ENCODE data around the gene RAI14.
"Not testable (repeated sequence)": the region's sequence is repeated elsewhere in the genome, so short reads cannot be mapped to it uniquely, and the experiment has no call there.

RAI14 gene

GRCh38 chr5:34709861-34710673, 53.9 kb downstream of the RAI14 start:
- no peak overlapping the region for H3K4me3 ChIP-seq (ENCODE audit: low read length)
- TF ChIP-seq ZNF274 (IDR thresholded peaks at IDR 0.05; ENCODE audit: low read depth, low read length), result no peak

GRCh38 chr5:34712565-34712964, 56.4 kb downstream of the RAI14 start:
- TF ChIP-seq ZNF274 (IDR thresholded peaks at IDR 0.05; ENCODE audit: low read depth, low read length), result no peak
- no peak overlapping the region for H3K4me3 ChIP-seq (ENCODE audit: low read length)

GRCh38 chr5:34715711-34716110, 59.6 kb downstream of the RAI14 start:
- TF ChIP-seq ZNF274 (IDR thresholded peaks at IDR 0.05; ENCODE audit: low read depth, low read length), result no peak
- H3K4me3 ChIP-seq (ENCODE audit: low read length), result no peak overlapping the region

- no peak for TF ChIP-seq ZNF274 (IDR thresholded peaks at IDR 0.05; ENCODE audit: low read depth, low read length)
- no peak overlapping the region for H3K4me3 ChIP-seq (ENCODE audit: low read length)
Observed at GRCh38 chr5:34716986-34717385, 60.9 kb downstream of the RAI14 start.

- H3K4me3 ChIP-seq (ENCODE audit: low read length), result no peak overlapping the region
- no peak for TF ChIP-seq ZNF274 (IDR thresholded peaks at IDR 0.05; ENCODE audit: low read depth, low read length)
Observed at GRCh38 chr5:34717426-34718327, 61.5 kb downstream of the RAI14 start.

- H3K4me3 ChIP-seq (ENCODE audit: low read length), result no peak overlapping the region
- TF ChIP-seq ZNF274 (IDR thresholded peaks at IDR 0.05; ENCODE audit: low read depth, low read length), result no peak
Observed at GRCh38 chr5:34718516-34718915, 62.4 kb downstream of the RAI14 start.

GRCh38 chr5:34719029-34719428, 62.9 kb downstream of the RAI14 start:
- no peak overlapping the region for H3K4me3 ChIP-seq (ENCODE audit: low read length)
- no peak for TF ChIP-seq ZNF274 (IDR thresholded peaks at IDR 0.05; ENCODE audit: low read depth, low read length)

- no peak for TF ChIP-seq ZNF274 (IDR thresholded peaks at IDR 0.05; ENCODE audit: low read depth, low read length)
- H3K4me3 ChIP-seq (ENCODE audit: low read length), result no peak overlapping the region
Observed at GRCh38 chr5:34721327-34721726, 65.2 kb downstream of the RAI14 start.

GRCh38 chr5:34722183-34722582, 66.1 kb downstream of the RAI14 start:
- TF ChIP-seq ZNF274 (IDR thresholded peaks at IDR 0.05; ENCODE audit: low read depth, low read length), result no peak
- H3K4me3 ChIP-seq (ENCODE audit: low read length), result no peak overlapping the region

- no peak for TF ChIP-seq ZNF274 (IDR thresholded peaks at IDR 0.05; ENCODE audit: low read depth, low read length)
- no peak overlapping the region for H3K4me3 ChIP-seq (ENCODE audit: low read length)
Observed at GRCh38 chr5:34724741-34725140, 68.6 kb downstream of the RAI14 start.

- not testable (repeated sequence) for H3K4me3 ChIP-seq (ENCODE audit: low read length)
Observed at GRCh38 chr5:34727166-34727749, 71.1 kb downstream of the RAI14 start.

GRCh38 chr5:34728236-34728635, 72.1 kb downstream of the RAI14 start:
- TF ChIP-seq ZNF274 (IDR thresholded peaks at IDR 0.05; ENCODE audit: low read depth, low read length), result no peak

GRCh38 chr5:34731435-34732232, 75.5 kb downstream of the RAI14 start:
- H3K4me3 ChIP-seq (ENCODE audit: low read length), result no peak overlapping the region
- no peak for TF ChIP-seq ZNF274 (IDR thresholded peaks at IDR 0.05; ENCODE audit: low read depth, low read length)

More at GRCh38 chr5:34728236-34728635, 72.1 kb downstream of the RAI14 start:
- no peak overlapping the region for H3K4me3 ChIP-seq (ENCODE audit: low read length)

- no peak for TF ChIP-seq ZNF274 (IDR thresholded peaks at IDR 0.05; ENCODE audit: low read depth, low read length)
- no peak overlapping the region for H3K4me3 ChIP-seq (ENCODE audit: low read length)
Observed at GRCh38 chr5:34734326-34734725, 78.2 kb downstream of the RAI14 start.
